SK-N-SH treated with all-trans-retinoic acid at 6 μM for 48 hours (cell line): Measurements from ENCODE around the gene DYNC1H1.
A peak's percentile ranks its signal among the peaks of the same experiment; 100 is the strongest.

Experiments used
- ATAC-seq: fragments of 200-7000 bp; cut with Tn5 transposase; 3 replicates; pipeline ENCODE4 v1.9.1; 2020; ENCODE audit warnings: mild to moderate bottlenecking, moderate library complexity
- ARNTL ChIP-seq: fragments of 450-650 bp; formaldehyde crosslinking; IDR thresholded peaks from 2 replicates; pipeline ENCODE4 v1.5.0; 2020; ENCODE audit warnings: low read depth, mild to moderate bottlenecking, moderate library complexity, borderline replicate concordance
- BACH2 ChIP-seq: fragments of 250-450 bp; sonication (Bioruptor Pico); IDR thresholded peaks from 2 replicates; pipeline ENCODE4 v1.9.0; 2021; ENCODE audit warnings: mild to moderate bottlenecking, borderline replicate concordance
- CREB5 ChIP-seq: fragments of 250-450 bp; sonication (Bioruptor Pico); IDR thresholded peaks from 2 replicates; pipeline ENCODE4 v1.5.1; 2020; ENCODE audit warnings: low read depth, mild to moderate bottlenecking, moderate library complexity
- CSDC2 ChIP-seq: fragments of 250-450 bp; sonication (Bioruptor Pico); IDR thresholded peaks from 2 replicates; pipeline ENCODE4 v1.5.0; 2020; ENCODE audit warnings: mild to moderate bottlenecking, moderate library complexity
- CSRNP3 ChIP-seq: fragments of 250-450 bp; sonication (Bioruptor Pico); IDR thresholded peaks from 2 replicates; pipeline ENCODE4 v1.5.1; 2021; ENCODE audit warnings: mild to moderate bottlenecking, moderate library complexity
- ESRRG ChIP-seq: fragments of 250-450 bp; sonication (Bioruptor Pico); IDR thresholded peaks from 2 replicates; pipeline ENCODE4 v1.6.1; 2021; ENCODE audit warnings: mild to moderate bottlenecking
- GLIS3 ChIP-seq: fragments of 250-450 bp; sonication (Bioruptor Pico); IDR thresholded peaks from 2 replicates; pipeline ENCODE4 v1.5.0; 2020; ENCODE audit warnings: mild to moderate bottlenecking, moderate library complexity
- OSR1 ChIP-seq: fragments of 250-450 bp; sonication (Bioruptor Pico); IDR thresholded peaks from 2 replicates; pipeline ENCODE4 v1.8.0; 2022; ENCODE audit warnings: moderate library complexity, mild to moderate bottlenecking, inconsistent platforms
- POU6F1 ChIP-seq: fragments of 250-450 bp; sonication (Bioruptor Pico); IDR thresholded peaks from 2 replicates; pipeline ENCODE4 v1.8.0; 2021; ENCODE audit warnings: low read depth, mild to moderate bottlenecking, moderate library complexity, borderline replicate concordance
- PPARA ChIP-seq: fragments of 250-450 bp; sonication (Bioruptor Pico); IDR thresholded peaks from 2 replicates; pipeline ENCODE4 v1.5.0; 2020; ENCODE audit warnings: mild to moderate bottlenecking, borderline replicate concordance
- RARB ChIP-seq: fragments of 250-450 bp; sonication (Bioruptor Pico); IDR thresholded peaks from 2 replicates; pipeline ENCODE4 v1.8.0; 2021; ENCODE audit warnings: mild to moderate bottlenecking, moderate library complexity
- SNAI2 ChIP-seq: fragments of 250-450 bp; sonication (Bioruptor Pico); IDR thresholded peaks from 2 replicates; pipeline ENCODE4 v1.5.0; 2020; ENCODE audit warnings: mild to moderate bottlenecking, moderate library complexity
- TCF4 ChIP-seq: fragments of 250-450 bp; sonication (Bioruptor Pico); IDR thresholded peaks from 2 replicates; pipeline ENCODE4 v1.8.0; 2021; ENCODE audit warnings: mild to moderate bottlenecking, moderate library complexity, borderline replicate concordance
- TOX ChIP-seq: fragments of 250-450 bp; sonication (Bioruptor Pico); IDR thresholded peaks from 2 replicates; pipeline ENCODE4 v1.8.0; 2021; ENCODE audit warnings: mild to moderate bottlenecking, moderate library complexity, borderline replicate concordance
- TSHZ2 ChIP-seq: fragments of 250-450 bp; sonication (Bioruptor Pico); IDR thresholded peaks from 2 replicates; pipeline ENCODE4 v1.5.0; 2020; ENCODE audit warnings: mild to moderate bottlenecking, moderate library complexity
- ZC3H10 ChIP-seq: fragments of 250-450 bp; sonication (Bioruptor Pico); IDR thresholded peaks from 2 replicates; pipeline ENCODE4 v1.5.1; 2021; ENCODE audit warnings: mild to moderate bottlenecking, moderate library complexity
- ZFP3 ChIP-seq: fragments of 250-450 bp; sonication (Bioruptor Pico); IDR thresholded peaks from 2 replicates; pipeline ENCODE4 v1.5.0; 2020; ENCODE audit warnings: mild to moderate bottlenecking, moderate library complexity
- ZFP30 ChIP-seq: fragments of 450-650 bp; formaldehyde crosslinking; IDR thresholded peaks from 2 replicates; pipeline ENCODE4 v1.5.0; 2022; ENCODE audit warnings: mild to moderate bottlenecking, moderate library complexity
- ZNF565 ChIP-seq: fragments of 450-650 bp; formaldehyde crosslinking; conservative IDR thresholded peaks from 2 replicates; pipeline ENCODE4 v1.5.0; 2020; ENCODE audit warnings: low read depth, mild to moderate bottlenecking, moderate library complexity
- ZNF70 ChIP-seq: fragments of 450-650 bp; formaldehyde crosslinking; IDR thresholded peaks from 2 replicates; pipeline ENCODE4 v1.5.0; 2020; ENCODE audit warnings: mild to moderate bottlenecking, moderate library complexity
- ZNF8 ChIP-seq: fragments of 450-650 bp; formaldehyde crosslinking; IDR thresholded peaks from 2 replicates; pipeline ENCODE4 v1.5.0; 2020; ENCODE audit warnings: mild to moderate bottlenecking, moderate library complexity

The DYNC1H1 gene

GRCh38 chr14:102086972-102087761 lies 122.8 kb downstream of the DYNC1H1 start, which contains the start of gene HSP90AA1:
HSP90AA1 (minus strand) TSS chr14:102087044; CDS start chr14:102086378, 666 bp downstream.
- ATAC-seq = peak; percentile 83
- TF ChIP-seq ESRRG = no peak
- no peak for TF ChIP-seq ZNF565 (CRISPR knock-in tag)
- peak; percentile 62; the same call in 1 of the 2 replicates for TF ChIP-seq GLIS3 (CRISPR knock-in tag)
- TF ChIP-seq ZC3H10 = peak; percentile 5; the same call in 1 of the 2 replicates
- 0 out of 2 replicates have a peak, but pooled peaks have one; percentile 46 for TF ChIP-seq CSDC2 (CRISPR knock-in tag)
- TF ChIP-seq CSRNP3 = 0 out of 2 replicates have a peak, but pooled peaks have one; percentile 22
- TF ChIP-seq SNAI2 (CRISPR knock-in tag) = peak; percentile 61; the same call in 1 of the 2 replicates
- TF ChIP-seq ZNF8 (CRISPR knock-in tag) = no peak
- no peak for TF ChIP-seq BACH2 (CRISPR knock-in tag)
- no peak for TF ChIP-seq TOX (CRISPR knock-in tag)
- 0 out of 2 replicates have a peak, but pooled peaks have one; percentile 8 for TF ChIP-seq ZFP3 (CRISPR knock-in tag)
- no peak for TF ChIP-seq CREB5

GRCh38 chr14:102087762-102088011 lies 123.3 kb downstream of the DYNC1H1 start:
- ATAC-seq = no peak
- no peak for TF ChIP-seq ZNF70
- TF ChIP-seq TSHZ2 (CRISPR knock-in tag) = no peak
- TF ChIP-seq RARB (CRISPR knock-in tag) = no peak
- no peak for TF ChIP-seq ZC3H10
- no peak for TF ChIP-seq ZFP3 (CRISPR knock-in tag)
- TF ChIP-seq TCF4 = no peak
- TF ChIP-seq CREB5 = no peak
- TF ChIP-seq CSDC2 (CRISPR knock-in tag) = no peak
- TF ChIP-seq ZFP30 (CRISPR knock-in tag) = no peak

GRCh38 chr14:102088012-102088792 lies 123.8 kb downstream of the DYNC1H1 start:
- ATAC-seq = no peak
- TF ChIP-seq TSHZ2 (CRISPR knock-in tag) (no peak), ZNF565 (CRISPR knock-in tag) (no peak), OSR1 (CRISPR knock-in tag) (no peak), TCF4 (no peak), ARNTL (CRISPR knock-in tag) (no peak), CSDC2 (CRISPR knock-in tag) (no peak), TOX (CRISPR knock-in tag) (no peak), ZFP30 (CRISPR knock-in tag) (no peak), ZFP3 (CRISPR knock-in tag) (no peak), POU6F1 (no peak), PPARA (no peak), BACH2 (CRISPR knock-in tag) (no peak), CSRNP3 (no peak), RARB (CRISPR knock-in tag) (no peak)
